NCI-H526 treated with DMSO at 0.1 percent for 48 hours (cell line): Measurements from ENCODE around the gene DPP9.
"Not testable (repeated sequence)": the region's sequence is repeated elsewhere in the genome, so short reads cannot be mapped to it uniquely, and the experiment has no call there.

Experiments
- DNase-seq: peaks from one replicate; lab custom pipeline; 2025; lab: John Stamatoyannopoulos, UW

The DPP9 gene

DNA sequence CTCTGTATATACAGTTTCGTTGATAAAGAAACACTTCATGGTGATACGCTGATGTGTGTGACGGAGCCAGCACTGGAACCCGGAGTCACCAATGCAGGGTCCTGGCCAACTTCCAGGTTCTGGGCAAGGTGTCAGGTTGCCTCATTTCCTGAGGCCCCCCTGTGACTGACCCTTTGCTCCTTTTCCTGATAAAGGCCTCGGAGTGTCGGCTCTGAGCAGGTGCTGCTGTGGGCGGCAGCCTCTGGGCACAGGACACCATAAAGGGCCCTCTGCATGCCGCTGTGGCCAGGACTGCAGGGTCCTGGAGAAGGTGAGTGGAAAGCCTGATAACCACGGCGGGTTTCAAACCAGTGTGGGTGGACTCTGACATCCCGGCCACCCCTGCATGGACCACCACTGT is 36.2 kb downstream of the DPP9 start:
- no peak for DNase-seq

- no peak for DNase-seq
Observed at GRCh38 chr19:4686700-4687099, 36.9 kb downstream of the DPP9 start.

DNA sequence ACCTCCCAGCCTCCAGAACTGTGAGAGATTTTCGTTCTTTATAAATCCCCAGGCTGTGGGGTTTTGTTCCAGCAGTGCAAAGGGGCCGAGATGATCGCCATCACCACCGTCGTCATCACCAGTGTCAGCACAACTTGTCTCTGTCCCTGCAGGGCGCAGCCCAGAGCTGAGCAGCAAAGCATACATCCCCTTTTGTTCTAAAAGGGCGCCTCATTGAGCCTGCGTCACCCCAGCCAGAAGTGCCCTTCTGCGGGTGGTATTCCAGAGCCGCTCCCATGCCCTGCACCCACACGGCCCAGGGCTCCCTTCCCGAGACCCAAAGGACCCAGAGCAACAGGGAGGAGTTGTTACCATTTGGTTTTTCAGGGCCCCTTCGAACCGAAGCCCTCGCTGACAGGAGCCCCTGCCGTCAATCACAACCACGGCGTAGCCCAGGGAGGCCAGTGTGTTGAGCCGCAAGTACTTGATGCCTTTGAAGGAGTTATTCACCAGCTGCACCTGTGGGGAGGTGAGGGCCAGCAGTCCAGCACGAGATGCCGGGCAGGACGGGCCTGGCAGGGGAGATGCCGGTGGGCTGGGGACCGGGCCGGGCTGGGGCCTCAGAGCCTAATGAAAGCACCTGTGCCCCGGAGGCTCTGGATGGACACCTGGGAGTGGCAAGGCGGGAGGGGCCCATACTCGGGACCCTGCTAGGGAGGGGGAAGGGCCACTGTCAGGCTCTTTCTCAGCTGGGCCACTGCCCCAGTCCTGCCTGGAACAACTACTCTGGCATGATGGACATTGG is 39.1 kb downstream of the DPP9 start:
- DNase-seq: no peak

- no peak for DNase-seq
Observed at GRCh38 chr19:4682417-4683200, 41.0 kb downstream of the DPP9 start.

DNA sequence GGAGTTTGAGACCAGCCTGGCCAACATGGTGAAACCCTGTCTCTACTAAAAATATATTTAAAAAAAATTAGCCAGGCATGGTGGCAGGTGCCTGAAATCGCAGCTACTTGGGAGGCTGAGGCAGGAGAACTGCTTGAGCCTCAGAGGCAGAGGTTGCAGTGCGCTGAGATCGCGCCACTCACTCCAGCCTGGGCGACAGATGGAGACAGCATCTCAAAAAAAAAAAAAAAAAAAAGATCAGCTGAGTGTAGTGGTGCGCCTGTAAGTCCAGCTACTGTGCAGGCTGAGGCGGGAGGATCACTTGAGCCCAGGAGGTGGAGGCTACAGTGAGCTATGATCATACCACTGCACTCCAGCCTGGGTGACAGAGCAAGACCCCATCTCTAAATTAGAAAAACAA is 43.6 kb downstream of the DPP9 start:
- not testable (repeated sequence) for DNase-seq

DNA sequence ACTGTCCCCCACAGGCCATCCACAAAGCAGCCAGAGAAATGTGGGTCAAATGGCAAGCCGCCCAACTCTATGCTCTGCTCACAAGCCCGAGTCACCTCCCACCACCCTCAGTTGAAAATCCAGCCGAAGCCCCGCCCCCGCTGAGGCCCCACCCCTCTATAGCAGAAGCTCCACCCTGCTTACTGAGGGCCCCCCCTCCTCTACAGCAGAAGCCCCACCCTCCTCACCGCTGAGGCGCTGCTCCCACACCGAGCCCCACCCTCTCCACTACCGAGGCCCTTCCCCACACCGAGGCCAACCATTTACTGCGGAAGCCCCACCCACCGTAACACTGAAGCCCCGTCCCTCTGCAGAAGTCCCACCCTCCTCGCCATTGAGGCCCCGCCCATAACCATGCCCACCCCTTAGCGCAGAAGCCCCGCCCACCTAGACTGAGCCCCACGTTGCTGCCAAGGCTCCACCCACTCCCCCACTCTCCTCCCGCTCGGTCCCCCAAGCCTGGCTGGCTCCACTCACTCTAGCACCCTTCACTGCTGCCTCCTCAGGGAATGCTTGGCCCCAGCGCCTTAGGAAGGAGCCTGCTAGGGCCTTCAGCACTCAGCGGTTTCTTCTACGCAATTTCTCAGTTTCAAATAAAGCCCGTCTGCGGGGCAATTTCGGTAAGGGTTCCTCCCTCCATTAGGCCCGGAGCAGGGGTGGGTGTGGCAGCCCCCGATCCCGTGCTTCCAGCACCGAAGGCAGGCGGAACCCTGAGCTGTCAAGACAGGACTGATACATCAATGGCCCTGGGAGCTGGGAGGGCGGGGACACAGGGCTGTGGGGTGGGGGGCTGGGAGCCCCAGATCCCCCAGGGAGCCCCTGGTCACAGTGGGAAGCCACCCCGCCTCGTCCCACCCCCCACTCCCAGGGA is 44.5 kb downstream of the DPP9 start:
- DNase-seq: no peak

- DNase-seq: no peak
Observed at GRCh38 chr19:4676955-4677731, 46.5 kb downstream of the DPP9 start.

DNA sequence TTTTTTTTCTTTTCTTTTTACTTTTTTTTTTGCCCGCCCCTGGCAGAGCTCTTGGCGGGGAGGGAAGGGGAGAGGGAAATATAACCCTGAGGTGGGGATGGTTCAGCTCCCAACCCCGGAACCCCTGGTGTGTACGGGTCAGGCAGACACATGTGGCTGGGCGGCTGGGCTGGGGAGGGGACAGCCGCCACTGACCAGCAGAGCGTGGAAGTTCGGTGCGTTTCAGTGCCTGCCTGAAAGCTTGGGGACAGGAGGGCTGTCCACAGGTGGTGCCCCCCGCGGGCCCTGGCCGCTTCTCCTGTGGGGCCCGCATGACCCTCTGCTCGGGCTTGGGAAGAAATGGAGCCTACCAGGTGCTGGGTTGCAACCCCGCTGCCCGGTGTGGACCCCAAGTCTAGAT is 48.3 kb downstream of the DPP9 start:
- no peak for DNase-seq

DNA sequence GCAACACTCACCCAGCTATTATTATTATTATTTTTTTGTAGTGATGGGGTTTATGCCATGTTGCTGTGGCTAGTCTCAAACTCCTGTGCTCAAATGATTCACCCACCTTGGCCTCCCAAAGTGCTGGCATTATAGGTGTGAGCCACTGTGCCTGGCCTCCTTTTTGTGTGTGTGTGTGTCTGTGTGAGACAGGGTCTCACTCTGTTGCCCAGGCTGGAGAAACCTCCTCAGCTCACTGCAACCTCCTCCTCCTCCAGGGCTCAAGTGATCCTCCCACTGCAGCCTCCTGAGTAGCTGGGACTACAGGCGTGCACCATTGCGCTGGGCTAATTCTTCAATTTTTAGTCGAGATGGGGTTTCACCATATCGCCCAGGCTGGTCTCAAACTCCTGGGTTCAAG is 49.9 kb downstream of the DPP9 start:
- no peak for DNase-seq

DNA sequence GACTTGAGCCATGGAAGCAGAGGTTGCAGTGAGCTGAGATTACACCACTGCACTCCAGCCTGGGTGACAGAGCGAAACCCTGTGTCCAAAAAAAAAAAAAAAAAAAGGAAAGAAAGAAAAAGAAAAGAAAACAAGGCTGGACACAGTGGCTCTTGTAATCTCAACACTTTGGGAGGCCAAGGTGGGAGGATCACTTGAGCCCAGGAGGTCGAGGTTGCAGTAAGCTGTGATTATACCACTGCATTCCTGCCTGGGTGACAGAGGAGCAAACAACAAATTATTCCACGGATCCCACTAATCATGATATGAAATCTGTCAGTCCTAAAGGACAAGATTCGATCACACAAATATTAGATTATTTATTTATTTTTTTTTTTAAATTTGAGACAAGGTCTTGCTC is 50.4 kb downstream of the DPP9 start:
- no peak for DNase-seq

DNA sequence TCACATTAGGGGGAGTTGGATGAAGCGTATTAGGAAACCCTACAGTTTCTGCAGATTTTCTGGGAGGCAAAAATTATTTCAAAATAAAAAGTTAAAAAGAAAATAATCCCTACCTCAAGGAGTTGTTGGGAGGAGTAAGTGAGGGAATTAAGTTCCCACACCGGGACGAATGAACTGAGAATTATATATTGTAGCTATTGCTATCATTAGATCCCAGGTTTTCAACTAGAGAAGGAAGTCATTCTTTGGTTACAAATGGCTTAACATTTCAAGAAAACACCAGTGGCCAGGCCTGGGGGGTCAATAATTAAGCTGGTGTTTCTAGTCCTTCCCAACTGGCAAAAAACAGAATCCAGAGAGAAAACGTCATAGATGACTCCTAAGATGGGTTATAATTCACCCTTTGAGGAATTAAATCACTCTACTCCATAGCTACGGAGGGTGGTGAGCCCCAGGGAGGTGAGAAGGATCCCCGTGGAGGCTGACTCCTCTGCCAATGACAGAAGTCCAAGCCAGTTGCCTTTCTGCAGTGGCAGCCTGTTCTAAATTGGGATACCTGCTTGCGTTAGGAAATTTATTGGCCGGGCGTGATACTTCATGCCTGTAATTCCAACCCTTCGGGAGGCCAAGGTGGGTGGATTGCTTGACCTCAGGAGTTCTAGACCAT is 52.3 kb downstream of the DPP9 start:
- no peak for DNase-seq

- DNase-seq: peak; percentile 6
Observed at GRCh38 chr19:4669723-4670480, 53.7 kb downstream of the DPP9 start, which contains the start of gene MYDGF. Gene MYDGF, minus strand, starts transcription at chr19:4670342. Its CDS starts 8 bp downstream, at chr19:4670334.

GRCh38 chr19:4664642-4665041 is 59.0 kb downstream of the DPP9 start:
- DNase-seq: no peak

GRCh38 chr19:4662812-4663211 is 60.8 kb downstream of the DPP9 start:
- no peak for DNase-seq

DNA sequence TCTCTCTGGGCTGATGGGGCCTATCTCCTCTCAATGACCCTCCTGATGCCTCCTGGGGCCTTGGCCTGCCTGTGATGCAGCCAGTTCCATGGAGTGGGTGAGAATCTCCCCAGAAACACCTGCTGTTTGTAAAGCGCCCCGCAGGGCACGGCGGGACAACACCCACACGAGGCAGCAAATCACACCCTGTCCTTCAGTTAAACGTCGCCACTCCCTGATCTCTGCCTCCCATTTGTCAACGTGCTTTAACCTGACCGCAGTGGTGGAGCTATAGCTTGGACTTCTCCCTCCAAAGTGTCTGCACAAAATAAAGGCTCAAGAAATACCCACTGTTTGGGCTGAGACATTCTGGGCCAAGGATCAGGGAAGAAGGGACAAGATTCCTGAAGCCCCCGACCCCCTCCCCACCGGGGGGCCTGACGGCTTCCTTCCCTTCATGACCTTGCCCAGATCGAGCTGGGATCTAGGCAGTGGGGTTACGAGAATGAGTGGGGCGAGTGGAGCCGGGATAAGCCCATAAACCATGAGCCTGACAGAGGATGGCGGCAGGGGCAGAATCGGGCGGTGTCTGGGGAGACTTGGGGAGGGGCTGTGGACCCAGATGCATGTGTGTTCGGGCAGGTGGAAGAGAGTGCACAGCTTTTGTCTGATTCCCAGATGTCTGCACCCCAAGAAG is 61.5 kb downstream of the DPP9 start:
- DNase-seq: no peak

DNA sequence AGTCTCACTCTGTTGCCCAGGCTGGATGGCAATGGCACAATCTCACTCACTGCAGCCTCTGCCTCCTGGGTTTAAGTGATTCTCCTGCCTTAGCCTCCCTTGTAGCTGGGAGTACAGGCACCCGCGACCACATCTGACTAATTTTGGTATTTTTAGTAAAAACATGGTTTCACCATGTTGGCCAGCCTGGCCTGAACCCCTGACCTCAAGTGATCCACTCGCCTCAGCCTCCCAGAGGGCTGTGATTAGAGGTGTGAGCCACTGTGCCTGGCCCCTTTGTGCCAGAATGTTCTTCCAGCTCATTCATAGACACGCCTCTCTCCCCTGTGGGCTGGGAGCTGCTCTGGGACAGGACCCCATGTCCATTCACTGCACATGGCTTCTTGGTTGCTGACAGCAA is 62.6 kb downstream of the DPP9 start:
- DNase-seq: no peak

DNA sequence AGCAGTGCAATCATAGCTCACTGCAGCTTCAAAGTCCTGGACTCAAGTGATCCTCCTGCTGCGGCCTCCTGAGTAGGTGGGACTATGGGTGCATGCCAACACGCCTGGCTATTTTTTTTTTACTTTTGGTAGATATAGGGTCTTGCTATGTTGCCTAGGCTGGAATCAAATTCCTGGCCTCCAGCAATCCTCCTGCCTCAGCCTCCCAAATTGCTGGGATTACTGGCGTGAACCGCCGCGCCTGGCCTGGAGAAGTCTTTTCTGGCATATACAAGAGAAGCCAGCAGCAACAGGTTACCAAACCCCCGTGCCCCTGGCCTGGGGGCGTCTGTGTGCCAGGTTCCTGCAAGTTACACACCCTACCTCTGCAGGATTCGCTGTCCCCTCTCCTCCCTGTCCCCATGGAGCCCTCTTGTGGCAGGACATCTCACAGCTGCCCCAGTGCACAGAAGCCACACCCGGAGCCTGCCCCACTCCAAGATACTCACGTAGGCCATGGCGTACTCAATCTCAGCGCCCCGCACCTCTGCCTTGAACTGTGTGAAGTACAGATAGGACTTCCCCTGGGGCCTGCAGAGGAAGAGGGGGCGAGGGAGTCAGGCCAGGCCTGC is 63.4 kb downstream of the DPP9 start:
- no peak for DNase-seq

DNA sequence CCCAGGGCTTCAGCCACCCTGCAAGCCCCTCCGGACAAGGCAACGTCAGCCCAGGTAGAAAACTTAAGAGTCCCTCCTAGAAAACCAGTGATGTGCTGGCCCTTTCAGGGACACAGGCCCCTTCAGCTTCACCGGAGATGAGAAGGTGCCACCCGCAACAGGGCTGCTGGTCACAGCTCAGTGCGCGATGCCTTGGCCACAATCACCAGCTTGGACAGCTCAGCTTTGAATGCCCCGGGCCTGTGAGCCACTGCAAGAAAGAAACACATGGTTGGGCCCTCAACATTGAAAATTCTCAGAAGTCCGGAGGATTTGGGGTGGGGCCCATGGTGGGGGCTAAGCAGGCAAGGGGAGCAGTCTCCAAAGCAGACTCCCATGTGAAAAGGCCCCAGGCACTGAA is 65.8 kb downstream of the DPP9 start:
- DNase-seq: no peak

GRCh38 chr19:4657262-4657661 is 66.4 kb downstream of the DPP9 start:
- DNase-seq: no peak
